Keratinocyte (primary cell): Measurements from ENCODE around the gene DPM3. TPM values are rescaled to one million over a fixed set of nuclear protein-coding genes. Genes with fewer than 3 reads are reported as not detected.

ENCODE experiments used
- DNase-seq: peaks from one replicate; pipeline ENCODE4 v3.0.0-alpha.2; 2011; ENCODE audit warnings: low read depth, missing footprints, low spot score
- FAIRE-seq: peaks from 2 replicates; lab custom pipeline; 2011; peaks lifted over from hg19 to GRCh38; lab: Jason Lieb, UNC
- H2AFZ ChIP-seq: 2 replicates; pipeline ENCODE4 v1.6.0; 2012; ENCODE audit warnings: low read length, control low read depth, inconsistent platforms; ENCODE audit not compliant: control insufficient read depth
- H3K27ac ChIP-seq: 2 replicates; pipeline ENCODE4 v1.5.1; 2011; ENCODE audit warnings: low read length; ENCODE audit not compliant: control insufficient read depth, insufficient read depth
- H3K27me3 ChIP-seq: 3 replicates; pipeline ENCODE4 v1.6.0; 2011; ENCODE audit warnings: low read length; ENCODE audit not compliant: control insufficient read depth, insufficient read depth; ENCODE audit errors: extremely low read depth
- H3K36me3 ChIP-seq, 2 experiments: 2 replicates in 1 of 2; 3 replicates in 1 of 2; pipeline ENCODE4 v1.5.1; 2011; ENCODE audit warnings: low read length in 2 of 2, mild to moderate bottlenecking in 1 of 2; ENCODE audit not compliant: control insufficient read depth in 2 of 2, insufficient read depth in 2 of 2; ENCODE audit errors: extremely low read depth in 1 of 2
- H3K4me1 ChIP-seq: 3 replicates; pipeline ENCODE4 v1.5.1; 2011; ENCODE audit warnings: low read length; ENCODE audit not compliant: control insufficient read depth, insufficient read depth; ENCODE audit errors: extremely low read depth
- H3K4me2 ChIP-seq: 3 replicates; pipeline ENCODE4 v1.6.0; 2011; ENCODE audit warnings: low read depth, low read length; ENCODE audit not compliant: control insufficient read depth, insufficient read depth; ENCODE audit errors: extremely low read depth
- H3K4me3 ChIP-seq, 3 experiments: fragments of 200-600 bp in 1 of 3; sonication (generic) in 1 of 3; 2 replicates in 2 of 3; 3 replicates in 1 of 3; pipeline ENCODE4 v1.5.1; 2011 to 2016; ENCODE audit warnings: low read length in 3 of 3, mild to moderate bottlenecking in 3 of 3, control low read depth in 2 of 3, inconsistent platforms in 1 of 3, low read depth in 1 of 3, mixed read lengths in 1 of 3, mixed run types in 1 of 3, moderate library complexity in 1 of 3; ENCODE audit not compliant: control insufficient read depth in 2 of 3, insufficient read depth in 2 of 3; ENCODE audit errors: extremely low read depth in 1 of 3
- H3K79me2 ChIP-seq: 2 replicates; pipeline ENCODE4 v1.6.0; 2012; ENCODE audit warnings: low read length; ENCODE audit not compliant: control insufficient read depth, insufficient read depth
- H3K9ac ChIP-seq: 3 replicates; pipeline ENCODE4 v1.6.0; 2011; ENCODE audit warnings: low read length; ENCODE audit not compliant: control insufficient read depth, insufficient read depth; ENCODE audit errors: extremely low read depth
- H3K9me1 ChIP-seq: 3 replicates; pipeline ENCODE4 v1.6.0; 2011; ENCODE audit warnings: low read length; ENCODE audit not compliant: control insufficient read depth, insufficient read depth; ENCODE audit errors: extremely low read depth
- H3K9me3 ChIP-seq: 2 replicates; pipeline ENCODE4 v1.5.1; 2012; ENCODE audit warnings: low read depth, low read length; ENCODE audit not compliant: control insufficient read depth
- H4K20me1 ChIP-seq: 3 replicates; pipeline ENCODE4 v1.6.0; 2011; ENCODE audit warnings: low read length; ENCODE audit not compliant: control insufficient read depth, insufficient read depth; ENCODE audit errors: extremely low read depth
- CTCF ChIP-seq, 3 experiments: IDR thresholded peaks in 1 of 3; conservative IDR thresholded peaks in 1 of 3; optimal IDR thresholded peaks in 1 of 3; 2 replicates in 2 of 3; 3 replicates in 1 of 3; pipeline versions ENCODE3 to v1.5.1; 2011; ENCODE audit warnings: low read length in 3 of 3, mild to moderate bottlenecking in 3 of 3, moderate library complexity in 2 of 3, control low read depth in 1 of 3, inconsistent platforms in 1 of 3; ENCODE audit not compliant: insufficient read depth in 2 of 3; ENCODE audit errors: extremely low read depth in 1 of 3
- EZH2 ChIP-seq: IDR thresholded peaks from one replicate; pipeline ENCODE4 v1.6.1; 2012; ENCODE audit warnings: inconsistent platforms, mild to moderate bottlenecking, low read length, moderate library complexity
- dilution Hi-C: fragments of 300-500 bp; cut with MboI; formaldehyde crosslinking; loops from one replicate; pipeline ENCODE4 v1.7.0; 2020; ENCODE audit warnings: low sequenced_read_pairs; ENCODE audit not compliant: extremely low pct_ligation_motif_present
- polyA plus RNA-seq, 5 experiments: library from polyadenylated mRNA; depleted of rRNA in 3 of 5; stranded (reverse) in 3 of 5; stranded (forward) in 1 of 5; unstranded in 1 of 5; fragments of >200 nt; gene quantifications; 1 replicate in 1 of 5; 2 replicates in 3 of 5; 3 replicates in 1 of 5; pipeline versions ENCODE4 v1.2.1 to v1.2.3, GENCODE V29; 2011 to 2012; ENCODE audit warnings: missing spikeins in 2 of 5, low read depth in 1 of 5, low replicate concordance in 1 of 5

DPM3 gene
- polyA plus RNA-seq, 1 donor (not counting 4 experiments of a cell fraction or from before 2014, with no cell fraction given) = 29.3 TPM

GRCh38 chr1:155113450-155113980, 26.8 kb downstream of the DPM3 start:
- no peak overlapping the region for H3K27ac ChIP-seq
- dilution Hi-C loops = no loop called here
- H2AFZ ChIP-seq = no peak overlapping the region
- TF ChIP-seq CTCF (optimal IDR thresholded peaks at IDR 0.05 in 1 of 3, IDR thresholded peaks at IDR 0.05 in 1 of 3, conservative IDR thresholded peaks at IDR 0.05 in 1 of 3; ENCODE audit: extremely low read depth in 1 of 3, insufficient read depth in 2 of 3, low read length in 3 of 3) (no peak), EZH2 (no peak)
- no peak overlapping the region for H3K9ac ChIP-seq
- H4K20me1 ChIP-seq = no peaks in the 10 kb centered on the region
- H3K4me1 ChIP-seq = peaks cover 6% of the 10 kb centered on the region
- H3K9me3 ChIP-seq = no peaks in the 10 kb centered on the region
- no peaks in the 10 kb centered on the region for H3K9me1 ChIP-seq
- FAIRE-seq = no peak
- no peaks in the 10 kb centered on the region for H3K79me2 ChIP-seq
- H3K36me3 ChIP-seq = no peaks in the 10 kb centered on the region
- no peak overlapping the region for H3K4me3 ChIP-seq
- DNase-seq = no peak
- H3K4me2 ChIP-seq = no peak overlapping the region
- peaks cover 3% of the 10 kb centered on the region for H3K27me3 ChIP-seq

- FAIRE-seq = no peak
- TF ChIP-seq CTCF (optimal IDR thresholded peaks at IDR 0.05 in 1 of 3, IDR thresholded peaks at IDR 0.05 in 1 of 3, conservative IDR thresholded peaks at IDR 0.05 in 1 of 3; ENCODE audit: extremely low read depth in 1 of 3, insufficient read depth in 2 of 3, low read length in 3 of 3) = no peak
- TF ChIP-seq EZH2 = no peak
- Histone ChIP-seq H3K27ac (no peak overlapping the region), H3K36me3 (no peaks in the 10 kb centered on the region), H3K4me2 (no peak overlapping the region), H3K4me3 (no peak overlapping the region), H3K4me1 (peaks cover 6% of the 10 kb centered on the region), H3K79me2 (no peaks in the 10 kb centered on the region), H4K20me1 (no peaks in the 10 kb centered on the region), H3K9me3 (no peaks in the 10 kb centered on the region), H3K27me3 (no peaks in the 10 kb centered on the region), H2AFZ (no peak overlapping the region), H3K9ac (no peak overlapping the region), H3K9me1 (no peaks in the 10 kb centered on the region)
- DNase-seq = no peak
- dilution Hi-C loops = no loop called here
Measured at GRCh38 chr1:155110826-155111225, 29.5 kb downstream of the DPM3 start.
